Chondrocyte (in vitro differentiated cells): ENCODE data around the gene SIRT5. TPM values are rescaled to one million over a fixed set of nuclear protein-coding genes. Genes with fewer than 3 reads are reported as not detected.
A peak's percentile ranks its signal among the peaks of the same experiment; 100 is the strongest.

Experiments
- DNase-seq: peaks from one replicate; pipeline ENCODE4 v3.0.0; 2021; ENCODE audit warnings: mixed read lengths, low spot score
- H3K27ac Mint-ChIP-seq: one replicate; pipeline ENCODE4 v1.8.0; 2021; ENCODE audit warnings: mild to moderate bottlenecking, moderate library complexity, mixed read lengths; ENCODE audit not compliant: unreplicated experiment
- H3K27me3 Mint-ChIP-seq: 2 replicates; pipeline ENCODE4 v1.8.0; 2021; ENCODE audit warnings: low read depth, mixed read lengths
- H3K36me3 Mint-ChIP-seq: 2 replicates; pipeline ENCODE4 v1.8.0; 2021; ENCODE audit warnings: low read depth, mixed read lengths
- H3K4me1 Mint-ChIP-seq: 2 replicates; pipeline ENCODE4 v1.8.0; 2021; ENCODE audit warnings: low read depth, mild to moderate bottlenecking, mixed read lengths
- H3K4me3 Mint-ChIP-seq: one replicate; pipeline ENCODE4 v1.8.0; 2021; ENCODE audit warnings: mild to moderate bottlenecking, moderate library complexity, mixed read lengths; ENCODE audit not compliant: unreplicated experiment
- H3K9me3 Mint-ChIP-seq: 2 replicates; pipeline ENCODE4 v1.8.0; 2021; ENCODE audit warnings: low read depth, mixed read lengths
- CTCF ChIP-seq: fragments of 200-600 bp; sonication (generic); IDR thresholded peaks from 2 replicates; pipeline ENCODE4 v1.5.0; 2021; ENCODE audit warnings: antibody characterized with exemption, mild to moderate bottlenecking, moderate library complexity
- total RNA-seq: library from RNA; stranded (reverse); gene quantifications from 3 replicates; pipeline ENCODE4 v1.2.1, GENCODE V29; 2021

The SIRT5 gene
- total RNA-seq, 1 donor from 2014 or later, result 8.0 TPM

GRCh38 chr6:13573669-13574110 is 711 bp upstream of the SIRT5 start:
- peaks cover 2% of the 10 kb centered on the region for H3K36me3 Mint-ChIP-seq
- H3K4me3 Mint-ChIP-seq, result peak overlapping the region; percentile 74
- H3K27me3 Mint-ChIP-seq, result no peaks in the 10 kb centered on the region
- DNase-seq, result no peak
- H3K4me1 Mint-ChIP-seq, result peaks cover 17% of the 10 kb centered on the region
- peaks cover 13% of the 10 kb centered on the region for H3K9me3 Mint-ChIP-seq
- H3K27ac Mint-ChIP-seq, result peak overlapping the region; percentile 84
- TF ChIP-seq CTCF, result no peak

- peaks cover 2% of the 10 kb centered on the region for H3K36me3 Mint-ChIP-seq
- H3K27me3 Mint-ChIP-seq, result no peaks in the 10 kb centered on the region
- peak overlapping the region; percentile 98 for H3K27ac Mint-ChIP-seq
- peaks cover 17% of the 10 kb centered on the region for H3K4me1 Mint-ChIP-seq
- peak overlapping the region; percentile 93 for H3K4me3 Mint-ChIP-seq
- peak; percentile 81 for TF ChIP-seq CTCF
- H3K9me3 Mint-ChIP-seq, result peaks cover 13% of the 10 kb centered on the region
- DNase-seq, result peak; percentile 97
Measured at GRCh38 chr6:13574149-13574570, 241 bp upstream of the SIRT5 start.

- Mint-ChIP-seq H3K36me3 (peaks cover 2% of the 10 kb centered on the region), H3K4me1 (peaks cover 17% of the 10 kb centered on the region), H3K27me3 (no peaks in the 10 kb centered on the region), H3K4me3 (peak overlapping the region; percentile 93), H3K9me3 (peaks cover 13% of the 10 kb centered on the region), H3K27ac (peak overlapping the region; percentile 98)
- no peak for DNase-seq
- TF ChIP-seq CTCF, result peak; percentile 100
Measured at GRCh38 chr6:13575377-13575775, 975 bp downstream of the SIRT5 start.

- DNase-seq, result no peak
- Mint-ChIP-seq H3K4me1 (peaks cover 17% of the 10 kb centered on the region), H3K9me3 (peaks cover 13% of the 10 kb centered on the region), H3K36me3 (peaks cover 4% of the 10 kb centered on the region), H3K27ac (no peak overlapping the region), H3K27me3 (no peaks in the 10 kb centered on the region), H3K4me3 (no peak overlapping the region)
- no peak for TF ChIP-seq CTCF
Measured at GRCh38 chr6:13576017-13576416, 1.6 kb downstream of the SIRT5 start.

GRCh38 chr6:13577926-13578325 is 3.5 kb downstream of the SIRT5 start:
- H3K36me3 Mint-ChIP-seq, result peaks cover 4% of the 10 kb centered on the region
- peaks cover 17% of the 10 kb centered on the region for H3K4me1 Mint-ChIP-seq
- no peak overlapping the region for H3K27ac Mint-ChIP-seq
- TF ChIP-seq CTCF, result no peak
- H3K4me3 Mint-ChIP-seq, result no peak overlapping the region
- H3K27me3 Mint-ChIP-seq, result no peaks in the 10 kb centered on the region
- peaks cover 13% of the 10 kb centered on the region for H3K9me3 Mint-ChIP-seq
- no peak for DNase-seq
